Thoracic aorta (tissue), 2 donors: ENCODE measurements around the gene ARHGEF6. TPM values are rescaled to one million over a fixed set of nuclear protein-coding genes. Genes with fewer than 3 reads are reported as not detected.

Source experiments
- ATAC-seq: fragments of 150-250 bp; one replicate; pipeline ENCODE4 v1.8.0; 2017; ENCODE audit warnings: low read depth; ENCODE audit not compliant: insufficient number of reproducible peaks, low FRiP score
- DNase-seq: peaks from one replicate; pipeline ENCODE4 v3.0.0-alpha.2; 2020; ENCODE audit warnings: low spot score
- H3K27ac ChIP-seq, 2 donors: fragments of 200-600 bp; sonication (generic); 1 replicate in 1 of 2; 2 replicates in 1 of 2; pipeline ENCODE4 v1.5.1; 2016; ENCODE audit warnings: mild to moderate bottlenecking in 2 of 2, moderate library complexity in 2 of 2
- H3K27me3 ChIP-seq: fragments of 200-600 bp; sonication (generic); replicated peaks from 2 replicates; pipeline ENCODE4 v1.6.0; 2016; ENCODE audit warnings: mild to moderate bottlenecking; ENCODE audit not compliant: insufficient read depth
- H3K36me3 ChIP-seq: fragments of 200-600 bp; sonication (generic); one replicate; pipeline ENCODE4 v1.5.1; 2016
- H3K4me1 ChIP-seq, 2 donors: fragments of 200-600 bp; sonication (generic); 1 replicate in 1 of 2; 2 replicates in 1 of 2; pipeline versions ENCODE4 v1.5.1 to v1.6.0; 2016; ENCODE audit warnings: low read depth in 2 of 2, mild to moderate bottlenecking in 1 of 2; ENCODE audit not compliant: control insufficient read depth in 1 of 2
- H3K4me3 ChIP-seq: fragments of 200-600 bp; sonication (generic); 2 replicates; pipeline ENCODE4 v1.5.1; 2016; ENCODE audit warnings: mild to moderate bottlenecking
- H3K9me3 ChIP-seq: fragments of 200-600 bp; sonication (generic); 2 replicates; pipeline ENCODE4 v1.5.1; 2016
- CTCF ChIP-seq: fragments of 200-600 bp; sonication (generic); IDR thresholded peaks from one replicate; pipeline ENCODE4 v1.5.1; 2019; ENCODE audit warnings: antibody characterized with exemption
- total RNA-seq, 2 donors: library from RNA; depleted of rRNA; stranded (reverse); fragments of >200 nt; gene quantifications; one replicate each; pipeline versions ENCODE4 v1.1.0 to v1.2.3, GENCODE V29; 2016

Gene ARHGEF6
- total RNA-seq, 2 donors from 2014 or later, result 25.7 to 34.8 TPM

GRCh38 chrX:136666088-136666487 lies 114.6 kb downstream of the ARHGEF6 start:
- Histone ChIP-seq H3K27me3 (no peaks in the 10 kb centered on the region), H3K4me3 (no peak overlapping the region), H3K27ac (no peak overlapping the region), H3K4me1 (no peaks in the 10 kb centered on the region), H3K36me3 (peaks cover 6% of the 10 kb centered on the region), H3K9me3 (no peaks in the 10 kb centered on the region)
- TF ChIP-seq CTCF, result no peak
- DNase-seq (no peak), ATAC-seq (no peak)

- no peak for TF ChIP-seq CTCF
- H3K36me3 ChIP-seq, result peaks cover 6% of the 10 kb centered on the region
- no peak overlapping the region for H3K4me3 ChIP-seq
- DNase-seq (no peak), ATAC-seq (no peak)
- H3K9me3 ChIP-seq, result no peaks in the 10 kb centered on the region
- no peaks in the 10 kb centered on the region for H3K27me3 ChIP-seq
- H3K27ac ChIP-seq, result no peak overlapping the region
- no peaks in the 10 kb centered on the region for H3K4me1 ChIP-seq
These were observed 115.4 kb downstream of the ARHGEF6 start for GRCh38 chrX:136665258-136665900.

- Histone ChIP-seq H3K36me3 (peaks cover under 1% of the 10 kb centered on the region), H3K27ac (no peak overlapping the region), H3K4me3 (no peak overlapping the region), H3K9me3 (no peaks in the 10 kb centered on the region), H3K4me1 (no peaks in the 10 kb centered on the region), H3K27me3 (no peaks in the 10 kb centered on the region)
- ATAC-seq, result no peak
- no peak for DNase-seq
- no peak for TF ChIP-seq CTCF
These were observed 117.8 kb downstream of the ARHGEF6 start for GRCh38 chrX:136662976-136663375.

- Histone ChIP-seq H3K4me1 (no peaks in the 10 kb centered on the region), H3K9me3 (no peaks in the 10 kb centered on the region), H3K27ac (no peak overlapping the region), H3K36me3 (no peaks in the 10 kb centered on the region), H3K4me3 (no peak overlapping the region), H3K27me3 (no peaks in the 10 kb centered on the region)
- no peak for TF ChIP-seq CTCF
- ATAC-seq (no peak), DNase-seq (no peak)
These were observed 118.6 kb downstream of the ARHGEF6 start for GRCh38 chrX:136662104-136662503.

- TF ChIP-seq CTCF, result no peak
- no peaks in the 10 kb centered on the region for H3K9me3 ChIP-seq
- DNase-seq (no peak), ATAC-seq (no peak)
- no peak overlapping the region for H3K27ac ChIP-seq
- no peaks in the 10 kb centered on the region for H3K27me3 ChIP-seq
- no peaks in the 10 kb centered on the region for H3K36me3 ChIP-seq
- no peak overlapping the region for H3K4me3 ChIP-seq
- H3K4me1 ChIP-seq, result no peaks in the 10 kb centered on the region
These were observed 119.8 kb downstream of the ARHGEF6 start for GRCh38 chrX:136660896-136661295.
